ENCODE data around the gene GPR180.

- TF ChIP-seq CTCF (IDR thresholded peaks at IDR 0.05) (no peak), POLR2AphosphoS5 (IDR thresholded peaks at IDR 0.05) (no peak), POLR2A (IDR thresholded peaks at IDR 0.05) (no peak), EP300 (IDR thresholded peaks at IDR 0.05; ENCODE audit: low read depth) (no peak)
Measured at GRCh38 chr13:94586371-94586770, 15.3 kb upstream of the GPR180 start.

Measured in transverse colon (tissue), 4 donors.